Measurements from ENCODE around the gene RCAN2. TPM values are rescaled to one million over a fixed set of nuclear protein-coding genes. Genes with fewer than 3 reads are reported as not detected.
A peak's percentile ranks its signal among the peaks of the same experiment; 100 is the strongest.

Gene RCAN2
- polyA plus RNA-seq, 1 donor from 2014 or later: not detected

- H3K4me3 Mint-ChIP-seq: no peak overlapping the region
- H3K9me3 Mint-ChIP-seq: no peaks in the 10 kb centered on the region
- H3K36me3 Mint-ChIP-seq: no peaks in the 10 kb centered on the region
- H3K27ac Mint-ChIP-seq: no peak overlapping the region
- no peaks in the 10 kb centered on the region for H3K27me3 Mint-ChIP-seq
- H3K4me1 Mint-ChIP-seq: peaks cover 4 to 8% (median 4%) of the 10 kb centered on the region in 3 donors
These were observed 245.2 kb downstream of the RCAN2 start for GRCh38 chr6:46246081-46246480.

GRCh38 chr6:46244670-46245069 is 246.6 kb downstream of the RCAN2 start:
- Mint-ChIP-seq H3K27ac (no peak overlapping the region), H3K9me3 (no peaks in the 10 kb centered on the region), H3K4me3 (no peak overlapping the region), H3K27me3 (no peaks in the 10 kb centered on the region), H3K36me3 (no peaks in the 10 kb centered on the region), H3K4me1 (peaks cover 4 to 8% (median 4%) of the 10 kb centered on the region in 3 donors)

DNA sequence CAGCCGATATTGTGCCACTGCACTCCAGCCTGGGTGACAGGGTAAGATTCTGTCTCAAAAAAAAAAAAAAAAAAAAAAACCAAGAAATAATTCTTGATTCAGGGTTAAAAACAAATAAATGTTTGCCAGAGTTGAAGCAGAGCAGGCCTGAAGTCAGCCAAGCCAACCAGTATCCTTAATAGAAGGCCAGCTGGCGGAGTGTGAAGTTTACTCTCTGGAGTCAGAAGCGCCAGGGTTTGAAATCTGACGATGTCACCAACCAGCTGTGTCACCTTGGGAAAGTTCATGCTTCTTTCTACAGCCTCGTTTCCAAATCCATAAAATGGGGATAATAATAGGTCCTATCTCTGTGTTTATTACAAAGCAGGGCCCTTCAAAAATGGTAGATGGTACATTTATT is 247.5 kb downstream of the RCAN2 start:
- Mint-ChIP-seq H3K36me3 (no peaks in the 10 kb centered on the region), H3K27ac (no peak overlapping the region), H3K27me3 (peaks cover 3% of the 10 kb centered on the region), H3K4me1 (peaks cover 4 to 8% (median 4%) of the 10 kb centered on the region in 3 donors), H3K4me3 (no peak overlapping the region), H3K9me3 (no peaks in the 10 kb centered on the region)

- Mint-ChIP-seq H3K4me1 (peaks cover 4 to 8% (median 4%) of the 10 kb centered on the region in 3 donors), H3K4me3 (no peak overlapping the region), H3K27me3 (peaks cover 5% of the 10 kb centered on the region), H3K36me3 (no peaks in the 10 kb centered on the region), H3K27ac (no peak overlapping the region), H3K9me3 (no peaks in the 10 kb centered on the region)
These were observed 248.3 kb downstream of the RCAN2 start for GRCh38 chr6:46242921-46243320.

DNA sequence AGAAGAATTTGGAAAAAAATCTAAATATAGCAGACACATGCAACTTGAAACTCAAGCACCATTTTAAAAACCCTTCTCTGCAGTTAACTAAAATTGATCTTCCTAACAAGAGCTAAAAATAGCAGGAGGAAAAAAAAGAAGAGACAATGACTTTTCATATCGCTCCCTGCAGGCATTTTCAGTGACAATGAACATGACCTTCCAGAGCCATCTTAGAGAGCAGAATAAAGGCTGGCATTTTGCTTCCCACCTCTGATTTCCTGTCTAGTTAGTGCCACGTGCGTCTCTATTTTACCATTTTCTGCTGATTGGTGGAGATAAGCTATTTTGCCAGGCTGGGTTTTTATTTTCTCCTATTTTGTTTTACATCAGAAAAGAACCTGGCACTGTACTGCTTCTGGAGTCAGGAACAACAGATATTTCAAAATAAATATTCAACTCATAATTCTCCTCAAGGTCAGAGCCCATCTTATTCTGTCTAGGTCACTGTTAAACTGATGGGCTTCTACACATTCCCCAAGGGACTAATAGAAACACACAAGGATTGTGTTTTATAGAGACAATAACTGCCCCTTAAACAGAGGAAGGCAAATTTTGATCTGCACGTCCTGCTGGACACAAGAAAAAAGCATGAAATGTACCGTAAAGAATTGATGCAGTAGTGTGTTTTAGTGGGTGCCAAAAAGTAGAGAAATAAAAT is 250.2 kb downstream of the RCAN2 start:
- no peak overlapping the region for H3K27ac Mint-ChIP-seq
- H3K4me1 Mint-ChIP-seq: peaks cover 4 to 8% (median 4%) of the 10 kb centered on the region in 3 donors
- H3K27me3 Mint-ChIP-seq: peaks cover 5% of the 10 kb centered on the region
- no peaks in the 10 kb centered on the region for H3K36me3 Mint-ChIP-seq
- no peak overlapping the region for H3K4me3 Mint-ChIP-seq
- no peaks in the 10 kb centered on the region for H3K9me3 Mint-ChIP-seq

GRCh38 chr6:46236752-46237151 is 254.5 kb downstream of the RCAN2 start:
- no peaks in the 10 kb centered on the region for H3K4me1 Mint-ChIP-seq
- peaks cover 5% of the 10 kb centered on the region for H3K27me3 Mint-ChIP-seq
- no peaks in the 10 kb centered on the region for H3K36me3 Mint-ChIP-seq
- no peak overlapping the region for H3K4me3 Mint-ChIP-seq
- no peak overlapping the region for H3K27ac Mint-ChIP-seq
- H3K9me3 Mint-ChIP-seq: no peaks in the 10 kb centered on the region

DNA sequence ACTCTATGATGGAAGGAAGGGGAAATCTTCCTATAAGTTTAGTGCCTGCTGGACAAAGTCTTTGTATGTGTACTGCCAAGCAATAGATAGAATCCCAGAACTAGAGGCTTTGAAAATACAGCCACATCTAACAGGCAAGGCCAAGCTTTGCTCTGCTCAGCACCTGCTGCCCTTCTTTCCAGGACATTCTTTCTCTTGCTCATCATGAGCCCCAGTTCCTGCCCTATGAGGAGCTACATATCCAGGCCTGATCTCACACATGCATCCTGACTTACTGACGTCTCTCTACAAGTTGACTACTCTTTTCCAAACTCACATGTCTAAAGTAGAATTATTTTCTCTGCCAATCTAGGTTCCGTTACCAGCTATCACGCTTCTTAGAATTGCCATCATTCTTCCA is 256.0 kb downstream of the RCAN2 start:
- Mint-ChIP-seq H3K27me3 (peaks cover 5% of the 10 kb centered on the region), H3K27ac (no peak overlapping the region), H3K4me3 (no peak overlapping the region), H3K36me3 (no peaks in the 10 kb centered on the region), H3K9me3 (peaks cover 0 to 5% (median 2%) of the 10 kb centered on the region in 3 donors), H3K4me1 (no peaks in the 10 kb centered on the region)

GRCh38 chr6:46234700-46235099 is 256.5 kb downstream of the RCAN2 start:
- Mint-ChIP-seq H3K4me3 (no peak overlapping the region), H3K27ac (no peak overlapping the region), H3K9me3 (peaks cover 0 to 5% (median 2%) of the 10 kb centered on the region in 3 donors), H3K36me3 (no peaks in the 10 kb centered on the region), H3K27me3 (peaks cover 5% of the 10 kb centered on the region), H3K4me1 (no peaks in the 10 kb centered on the region)

DNA sequence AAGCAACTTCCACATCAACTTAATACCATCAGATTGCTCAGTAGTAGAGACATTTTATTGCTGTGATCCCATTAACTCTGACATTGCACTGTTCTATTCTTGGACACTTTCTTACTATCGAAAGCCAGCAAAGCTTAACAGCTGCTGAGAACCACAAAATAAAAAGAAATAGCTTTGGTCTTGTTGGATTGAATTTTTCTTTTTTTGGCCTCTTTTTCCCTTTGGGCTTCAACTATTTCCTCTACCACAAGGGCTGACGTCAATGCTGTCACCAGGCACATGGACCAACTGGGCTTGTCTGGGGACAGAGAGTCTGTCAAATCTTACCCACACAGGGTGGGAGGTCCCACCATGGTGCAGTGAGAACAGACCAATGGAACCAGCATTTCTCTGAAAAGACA is 257.1 kb downstream of the RCAN2 start:
- Mint-ChIP-seq H3K9me3 (peaks cover 0 to 7% (median 2%) of the 10 kb centered on the region in 3 donors), H3K27ac (no peak overlapping the region), H3K4me3 (no peak overlapping the region), H3K4me1 (no peaks in the 10 kb centered on the region), H3K36me3 (no peaks in the 10 kb centered on the region), H3K27me3 (peaks cover 2% of the 10 kb centered on the region)

GRCh38 chr6:46233129-46233528 is 258.1 kb downstream of the RCAN2 start:
- H3K4me3 Mint-ChIP-seq: no peak overlapping the region
- H3K27me3 Mint-ChIP-seq: peaks cover under 1% of the 10 kb centered on the region
- H3K4me1 Mint-ChIP-seq: no peaks in the 10 kb centered on the region
- H3K27ac Mint-ChIP-seq: no peak overlapping the region
- no peaks in the 10 kb centered on the region for H3K36me3 Mint-ChIP-seq
- H3K9me3 Mint-ChIP-seq: peaks cover 0 to 9% (median 2%) of the 10 kb centered on the region in 3 donors

- Mint-ChIP-seq H3K27me3 (no peaks in the 10 kb centered on the region), H3K36me3 (peaks cover 2% of the 10 kb centered on the region), H3K4me3 (no peak overlapping the region), H3K27ac (no peak overlapping the region), H3K9me3 (peaks cover 0 to 1% (median 0%) of the 10 kb centered on the region in 3 donors), H3K4me1 (peaks cover 29 to 36% (median 32%) of the 10 kb centered on the region in 3 donors)
These were observed 269.0 kb downstream of the RCAN2 start for GRCh38 chr6:46222286-46222685.

- Mint-ChIP-seq H3K36me3 (peaks cover 2% of the 10 kb centered on the region), H3K4me1 (peaks cover 31 to 36% (median 34%) of the 10 kb centered on the region in 3 donors), H3K27me3 (no peaks in the 10 kb centered on the region), H3K9me3 (peaks cover 0 to 1% (median 0%) of the 10 kb centered on the region in 3 donors), H3K4me3 (peak overlapping the region in 1 of 4 donors; percentile 0), H3K27ac (peak overlapping the region; percentile 28 to 77 (median 69))
These were observed 269.9 kb downstream of the RCAN2 start for GRCh38 chr6:46221222-46221793.

DNA sequence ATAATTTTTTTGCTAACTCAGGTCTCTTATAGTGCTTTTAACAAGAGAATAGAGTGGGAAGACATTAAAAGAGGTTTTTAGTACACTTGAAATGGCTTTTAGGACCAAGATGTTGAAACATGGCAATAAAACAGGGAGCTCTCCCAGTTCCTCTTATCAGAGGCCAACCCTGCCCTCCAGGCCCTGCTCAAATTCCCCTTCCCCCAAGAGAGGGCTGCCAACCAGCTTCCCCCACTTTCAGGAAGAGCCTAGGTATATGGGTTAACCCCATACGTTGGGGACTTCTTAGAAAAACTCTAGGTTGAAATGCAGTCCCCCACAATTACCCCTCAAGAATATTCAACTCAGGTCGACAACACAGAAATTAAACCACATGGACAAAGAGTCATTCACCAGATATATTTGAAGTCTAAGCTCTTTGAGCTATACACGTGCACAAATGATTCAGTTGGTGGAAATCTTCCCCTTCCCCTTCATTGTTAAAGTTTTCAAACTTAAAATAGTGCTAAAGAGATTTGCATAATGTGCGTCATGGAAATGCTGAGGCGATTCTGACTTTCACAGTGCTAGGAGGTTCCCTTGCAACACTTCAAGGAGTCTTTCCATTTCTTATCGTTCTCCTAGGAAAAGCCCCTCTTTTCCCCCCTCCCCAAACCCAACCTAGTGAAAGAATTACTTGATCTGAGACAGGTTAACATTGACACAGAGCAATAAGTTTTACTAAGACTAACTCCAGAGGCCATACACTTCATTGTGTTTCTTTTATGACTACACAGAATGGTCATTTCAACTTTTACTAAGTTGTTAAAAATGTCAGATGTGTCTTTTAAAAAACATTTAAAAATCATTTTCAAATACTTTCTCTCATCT is 270.7 kb downstream of the RCAN2 start:
- Mint-ChIP-seq H3K27ac (peak overlapping the region; percentile 6 to 77 (median 69)), H3K4me3 (peak overlapping the region in 2 of 4 donors; percentile 0 to 17), H3K9me3 (peaks cover 0 to under 1% (median 0%) of the 10 kb centered on the region in 3 donors), H3K4me1 (peaks cover 31 to 36% (median 34%) of the 10 kb centered on the region in 3 donors), H3K36me3 (no peaks in the 10 kb centered on the region), H3K27me3 (no peaks in the 10 kb centered on the region)

DNA sequence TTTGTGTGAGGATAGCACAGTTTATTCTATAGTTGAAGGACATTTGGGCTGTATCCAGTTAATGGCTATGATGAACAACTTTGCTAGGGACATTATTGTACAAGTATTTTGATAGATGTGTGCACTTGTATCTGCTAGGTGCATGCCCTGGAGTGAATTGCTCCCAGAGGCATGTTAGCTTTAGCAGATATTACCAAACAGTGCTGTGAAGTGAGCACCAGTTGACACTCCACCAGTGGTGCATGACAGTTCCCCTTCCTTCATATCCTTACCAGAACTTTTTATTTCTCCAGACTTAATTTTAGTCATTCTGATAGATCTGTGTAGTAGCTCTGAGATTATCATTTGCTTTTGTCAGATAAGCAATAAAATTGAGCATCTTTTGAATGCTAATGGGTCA is 271.6 kb downstream of the RCAN2 start:
- H3K27me3 Mint-ChIP-seq: no peaks in the 10 kb centered on the region
- no peak overlapping the region for H3K4me3 Mint-ChIP-seq
- H3K4me1 Mint-ChIP-seq: peaks cover 31 to 36% (median 34%) of the 10 kb centered on the region in 3 donors
- H3K9me3 Mint-ChIP-seq: no peaks in the 10 kb centered on the region
- H3K27ac Mint-ChIP-seq: no peak overlapping the region
- peaks cover 2% of the 10 kb centered on the region for H3K36me3 Mint-ChIP-seq

- peaks cover 2% of the 10 kb centered on the region for H3K36me3 Mint-ChIP-seq
- peaks cover 31 to 36% (median 34%) of the 10 kb centered on the region in 3 donors for H3K4me1 Mint-ChIP-seq
- no peaks in the 10 kb centered on the region for H3K27me3 Mint-ChIP-seq
- no peaks in the 10 kb centered on the region for H3K9me3 Mint-ChIP-seq
- peak overlapping the region in 1 of 4 donors; percentile 50 for H3K4me3 Mint-ChIP-seq
- H3K27ac Mint-ChIP-seq: peak overlapping the region in 1 of 3 donors; percentile 72
These were observed 272.8 kb downstream of the RCAN2 start for GRCh38 chr6:46218457-46218856.
